Fibroblast of skin of left biceps (primary cell): ENCODE data around the gene UBAP2.

Experiments
- DNase-seq, 2 experiments: peaks; one replicate each; pipeline ENCODE4 v3.0.0-alpha.2; 2013; ENCODE audit warnings: low read depth in 2 of 2

The UBAP2 gene

GRCh38 chr9:34048727-34049629, at the start of gene UBAP2:
Gene UBAP2 (minus strand): TSS chr9:34048887. CDS start chr9:34017148, 31,739 bp downstream.
- DNase-seq: peak; percentile 92 to 93

GRCh38 chr9:34098307-34098706, 49.6 kb upstream of the UBAP2 start:
- no peak for DNase-seq

- no peak for DNase-seq
Observed at GRCh38 chr9:34097865-34098264, 49.2 kb upstream of the UBAP2 start.

GRCh38 chr9:34096751-34097150, 48.1 kb upstream of the UBAP2 start:
- no peak for DNase-seq

- no peak for DNase-seq
Observed at GRCh38 chr9:34093578-34093977, 44.9 kb upstream of the UBAP2 start.

- DNase-seq: no peak
Observed at GRCh38 chr9:34089311-34089710, 40.6 kb upstream of the UBAP2 start.

- no peak for DNase-seq
Observed at GRCh38 chr9:34087370-34087769, 38.7 kb upstream of the UBAP2 start.

- DNase-seq: no peak
Observed at GRCh38 chr9:34086864-34087263, 38.2 kb upstream of the UBAP2 start.

- DNase-seq: no peak
Observed at GRCh38 chr9:34085581-34086500, 37.2 kb upstream of the UBAP2 start.

GRCh38 chr9:34084562-34084961, 35.9 kb upstream of the UBAP2 start:
- DNase-seq: no peak

- no peak for DNase-seq
Observed at GRCh38 chr9:34079181-34079580, 30.5 kb upstream of the UBAP2 start.

GRCh38 chr9:34072868-34073590, 24.3 kb upstream of the UBAP2 start:
- DNase-seq: peak; percentile 44 to 56

GRCh38 chr9:34072410-34072809, 23.7 kb upstream of the UBAP2 start:
- no peak for DNase-seq

- no peak for DNase-seq
Observed at GRCh38 chr9:34070606-34071324, 22.1 kb upstream of the UBAP2 start.

- no peak for DNase-seq
Observed at GRCh38 chr9:34069831-34070230, 21.1 kb upstream of the UBAP2 start.

- no peak for DNase-seq
Observed at GRCh38 chr9:34065541-34065940, 16.9 kb upstream of the UBAP2 start.

GRCh38 chr9:34059954-34060353, 11.3 kb upstream of the UBAP2 start:
- no peak for DNase-seq

GRCh38 chr9:34059281-34059680, 10.6 kb upstream of the UBAP2 start:
- DNase-seq: no peak

- DNase-seq: no peak
Observed at GRCh38 chr9:34049630-34050384, 1.1 kb upstream of the UBAP2 start.
